H1 (cell line): ENCODE results near the gene KRT9. TPM values are rescaled to one million over a fixed set of nuclear protein-coding genes. Genes with fewer than 3 reads are reported as not detected.
A peak's percentile ranks its signal among the peaks of the same experiment; 100 is the strongest.

Experiments used
- CTCF ChIA-PET: fragments of 300-600 bp; sonication (Branson Sonifier 250); formaldehyde crosslinking; loops from one replicate; lab custom pipeline; 2021; ENCODE audit not compliant: partially characterized antibody; lab: Charles Lee
- POLR2A ChIA-PET: fragments of 300-600 bp; sonication (Branson Sonifier 250); formaldehyde crosslinking; loops from one replicate; lab custom pipeline; 2021; ENCODE audit warnings: inconsistent platforms; ENCODE audit not compliant: partially characterized antibody; lab: Charles Lee
- DNase-seq, 2 experiments: peaks; one replicate each; pipeline versions ENCODE4 v3.0.0 to v3.0.0-alpha.2; 2010 to 2022; ENCODE audit warnings: low spot score in 2 of 2, low read depth in 1 of 2, mixed read lengths in 1 of 2
- FAIRE-seq: peaks from 2 replicates; lab custom pipeline; 2011; peaks lifted over from hg19 to GRCh38; lab: Jason Lieb, UNC
- H2AFZ ChIP-seq: 2 replicates; pipeline ENCODE4 v1.8.1; 2012; ENCODE audit warnings: low read length, inconsistent platforms
- H2AK5ac ChIP-seq: 2 replicates; pipeline ENCODE4 v1.6.1; 2013; ENCODE audit warnings: low read depth, low read length
- H2BK120ac ChIP-seq: replicated peaks from 2 replicates; pipeline ENCODE3; 2013; ENCODE audit warnings: low read depth, low read length, inconsistent platforms
- H2BK12ac ChIP-seq: 2 replicates; pipeline ENCODE4 v1.6.1; 2013; ENCODE audit warnings: low read depth, low read length
- H2BK15ac ChIP-seq: 2 replicates; pipeline ENCODE4 v1.6.1; 2013; ENCODE audit warnings: low read length
- H2BK20ac ChIP-seq: 2 replicates; pipeline ENCODE4 v1.6.1; 2013; ENCODE audit warnings: low read length
- H2BK5ac ChIP-seq: 2 replicates; pipeline ENCODE4 v1.6.1; 2013; ENCODE audit warnings: low read depth, low read length
- H3K14ac ChIP-seq: 2 replicates; pipeline ENCODE4 v1.6.1; 2013; ENCODE audit warnings: inconsistent platforms; ENCODE audit not compliant: insufficient read length
- H3K18ac ChIP-seq: 2 replicates; pipeline ENCODE4 v1.6.1; 2013; ENCODE audit warnings: low read length; ENCODE audit errors: extremely low read depth
- H3K23ac ChIP-seq: 2 replicates; pipeline ENCODE4 v1.6.1; 2013; ENCODE audit warnings: inconsistent platforms; ENCODE audit not compliant: insufficient read length
- H3K23me2 ChIP-seq: 2 replicates; pipeline ENCODE4 v1.6.1; 2013; ENCODE audit warnings: low read depth, low read length
- H3K27ac ChIP-seq: 2 replicates; pipeline ENCODE4 v1.6.1; 2011; ENCODE audit warnings: low read depth, low read length, inconsistent platforms
- H3K27me3 ChIP-seq, 4 experiments: replicated peaks in 1 of 4; 1 replicate in 1 of 4; 2 replicates in 3 of 4; pipeline versions ENCODE4 v1.6.1 to v1.8.1; 2011 to 2013; ENCODE audit warnings: low read length in 3 of 4, mild to moderate bottlenecking in 3 of 4, inconsistent platforms in 2 of 4, mixed read lengths in 2 of 4, moderate library complexity in 1 of 4; ENCODE audit not compliant: control insufficient read depth in 3 of 4, insufficient read depth in 3 of 4; ENCODE audit errors: extremely low read depth in 1 of 4
- H3K36me3 ChIP-seq, 4 experiments: 2 replicates each; pipeline versions ENCODE4 v1.6.1 to v1.8.1; 2011 to 2013; ENCODE audit warnings: mild to moderate bottlenecking in 4 of 4, low read length in 3 of 4, moderate library complexity in 2 of 4, control low read depth in 1 of 4, inconsistent platforms in 1 of 4; ENCODE audit not compliant: insufficient read depth in 4 of 4, control insufficient read depth in 2 of 4
- H3K4ac ChIP-seq: replicated peaks from 2 replicates; pipeline ENCODE3; 2013; ENCODE audit warnings: low read length, low read depth, mixed read lengths, inconsistent platforms; ENCODE audit not compliant: insufficient read length
- H3K4me1 ChIP-seq, 4 experiments: replicated peaks in 1 of 4; 1 replicate in 1 of 4; 2 replicates in 3 of 4; pipeline versions ENCODE4 v1.6.1 to v1.8.1; 2011 to 2013; ENCODE audit warnings: low read length in 3 of 4, inconsistent platforms in 2 of 4, mixed read lengths in 1 of 4; ENCODE audit not compliant: insufficient read depth in 4 of 4, control insufficient read depth in 3 of 4
- H3K4me2 ChIP-seq, 2 experiments: 2 replicates each; pipeline versions ENCODE4 v1.6.1 to v1.8.1; 2011 to 2013; ENCODE audit warnings: low read depth in 2 of 2, low read length in 2 of 2, control low read depth in 1 of 2, inconsistent platforms in 1 of 2, mild to moderate bottlenecking in 1 of 2; ENCODE audit not compliant: insufficient read depth in 1 of 2
- H3K4me3 ChIP-seq, 4 experiments: fragments of 200-600, 300-600 bp in 1 of 4; sonication (generic), shearing (Covaris generic), sonication (Bioruptor Twin) in 1 of 4; 2 replicates each; pipeline versions ENCODE4 v1.5.1 to v1.8.1; 2011 to 2016; ENCODE audit warnings: low read length in 4 of 4, low read depth in 3 of 4, control low read depth in 2 of 4, inconsistent platforms in 2 of 4, mild to moderate bottlenecking in 2 of 4, mixed read lengths in 1 of 4, moderate library complexity in 1 of 4; ENCODE audit not compliant: insufficient read depth in 2 of 4; ENCODE audit errors: extremely low read depth in 1 of 4
- H3K56ac ChIP-seq: replicated peaks from 2 replicates; pipeline ENCODE3; 2013; ENCODE audit warnings: low read depth, mild to moderate bottlenecking, mixed read lengths, low read length, inconsistent platforms; ENCODE audit not compliant: insufficient read length
- H3K79me1 ChIP-seq: 2 replicates; pipeline ENCODE4 v1.6.1; 2013; ENCODE audit warnings: low read depth, low read length, control low read depth
- H3K79me2 ChIP-seq, 2 experiments: 2 replicates each; pipeline versions ENCODE4 v1.6.1 to v1.8.1; 2012 to 2013; ENCODE audit warnings: low read length in 2 of 2, mild to moderate bottlenecking in 2 of 2, inconsistent platforms in 1 of 2; ENCODE audit not compliant: insufficient read depth in 2 of 2, control insufficient read depth in 1 of 2
- H3K9ac ChIP-seq, 4 experiments: replicated peaks in 1 of 4; 1 replicate in 1 of 4; 2 replicates in 3 of 4; pipeline versions ENCODE4 v1.6.1 to v1.8.1; 2011 to 2013; ENCODE audit warnings: low read depth in 3 of 4, low read length in 3 of 4, control low read depth in 2 of 4, mild to moderate bottlenecking in 2 of 4, moderate library complexity in 2 of 4, inconsistent platforms in 1 of 4; ENCODE audit errors: extremely low read depth in 1 of 4
- H3K9me3 ChIP-seq, 2 experiments: 2 replicates each; pipeline versions ENCODE4 v1.6.1 to v1.8.1; 2012 to 2013; ENCODE audit warnings: mild to moderate bottlenecking in 2 of 2, moderate library complexity in 2 of 2, control low read depth in 1 of 2, inconsistent platforms in 1 of 2, low read depth in 1 of 2, low read length in 1 of 2, mixed read lengths in 1 of 2; ENCODE audit not compliant: insufficient read depth in 2 of 2
- H4K20me1 ChIP-seq, 2 experiments: replicated peaks in 1 of 2; 2 replicates each; pipeline versions ENCODE3 to v1.8.1; 2011 to 2013; ENCODE audit warnings: inconsistent platforms in 2 of 2, low read length in 2 of 2, mild to moderate bottlenecking in 1 of 2; ENCODE audit not compliant: insufficient read depth in 2 of 2, control insufficient read depth in 1 of 2
- H4K5ac ChIP-seq: 2 replicates; pipeline ENCODE4 v1.6.1; 2013; ENCODE audit warnings: low read length, low read depth, mixed read lengths, inconsistent platforms; ENCODE audit not compliant: insufficient read length
- H4K8ac ChIP-seq: 2 replicates; pipeline ENCODE4 v1.8.0; 2013; ENCODE audit warnings: mild to moderate bottlenecking, moderate library complexity, low read length, inconsistent platforms; ENCODE audit not compliant: insufficient read depth; ENCODE audit errors: extremely low read depth
- H4K91ac ChIP-seq: replicated peaks from 2 replicates; pipeline ENCODE3; 2013; ENCODE audit warnings: low read length, mixed read lengths, inconsistent platforms; ENCODE audit not compliant: insufficient read length
- JUN ChIP-seq: IDR thresholded peaks from 2 replicates; pipeline ENCODE4 v1.6.1; 2011; ENCODE audit warnings: low read depth, mild to moderate bottlenecking, improper control_type of control experiment, low read length
- POLR2AphosphoS5 ChIP-seq: IDR thresholded peaks from 2 replicates; pipeline ENCODE4 v1.6.1; 2011; ENCODE audit warnings: low read depth, low read length
- RBBP5 ChIP-seq: IDR thresholded peaks from 2 replicates; pipeline ENCODE4 v1.7.1; 2012; ENCODE audit warnings: low read depth, mild to moderate bottlenecking, inconsistent platforms, low read length, moderate library complexity, borderline replicate concordance
- RXRA ChIP-seq: IDR thresholded peaks from 2 replicates; pipeline ENCODE4 v1.6.1; 2011; ENCODE audit warnings: low read depth, mild to moderate bottlenecking, low read length, moderate library complexity; ENCODE audit not compliant: insufficient read depth
- SIRT6 ChIP-seq: IDR thresholded peaks from one replicate; pipeline ENCODE4 v1.7.1; 2012; ENCODE audit warnings: low read length, inconsistent platforms
- SP2 ChIP-seq: IDR thresholded peaks from 2 replicates; pipeline ENCODE4 v1.6.1; 2012; ENCODE audit warnings: mild to moderate bottlenecking, low read length, inconsistent platforms
- SRF ChIP-seq: IDR thresholded peaks from 2 replicates; pipeline ENCODE4 v1.6.1; 2011; ENCODE audit warnings: mild to moderate bottlenecking, low read depth, low read length, moderate library complexity
- WGBS, 2 experiments: shearing (Covaris generic) in 1 of 2; methylation state at CpG; one replicate each; pipeline versions ENCODE4 v1.1.6 to v1.1.7; 2013 to 2015; ENCODE audit warnings: low lambda C conversion rate in 2 of 2, mixed read lengths in 2 of 2, inconsistent platforms in 1 of 2, low coverage in 1 of 2, missing lambda C conversion rate in 1 of 2; ENCODE audit not compliant: insufficient replicate concordance in 2 of 2, insufficient coverage in 1 of 2, insufficient read length in 1 of 2; ENCODE audit errors: extremely low coverage in 1 of 2, missing lambda C conversion rate in 1 of 2; 5-methylcytosine and 5-hydroxymethylcytosine counted together
- polyA plus RNA-seq, 7 experiments: library from polyadenylated mRNA; depleted of rRNA in 3 of 7; stranded (reverse) in 5 of 7; unstranded in 2 of 7; fragments of >200 nt in 5 of 7; fragments of 200-250 nt in 2 of 7; gene quantifications; 1 replicate in 5 of 7; 2 replicates in 1 of 7; 4 replicates in 1 of 7; pipeline versions ENCODE4 v1.2.1 to v1.2.3, GENCODE V29; 2011 to 2013; ENCODE audit warnings: missing spikeins in 2 of 7, mixed read lengths in 2 of 7
- total RNA-seq: library from RNA; stranded (reverse); fragmentation: NEBNext Ultra II Directional; extraction: Animal tissue kit (Norgen Biotek cat#: 25700); gene quantifications from 2 replicates; pipeline ENCODE4 v1.2.1, GENCODE V29; 2021

Gene KRT9
- total and polyA plus RNA-seq, 2 of the 8 experiments (the other 6 are each of a cell fraction or from before 2014, with no cell fraction given): not detected

- FAIRE-seq (no peak), DNase-seq (no peak)
- Histone ChIP-seq H3K4me1 (peaks cover 10 to 23% (median 16%) of the 10 kb centered on the region in 4 experiments), H3K27ac (no peak overlapping the region), H3K27me3 (no peaks in the 10 kb centered on the region; a peak in 1 of 7 replicates), H3K4me2 (no peak overlapping the region), H3K23me2 (no peaks in the 10 kb centered on the region), H2BK12ac (no peak overlapping the region), H3K9me3 (no peaks in the 10 kb centered on the region), H2BK20ac (no peak overlapping the region), H3K4me3 (no peak overlapping the region), H2BK5ac (no peak overlapping the region), H3K56ac (no peak overlapping the region), H3K36me3 (no peaks in the 10 kb centered on the region), H4K20me1 (no peaks in the 10 kb centered on the region), H4K8ac (no peak overlapping the region), H3K79me2 (no peaks in the 10 kb centered on the region), H4K91ac (no peak overlapping the region), H2BK120ac (no peak overlapping the region), H4K5ac (no peak overlapping the region), H3K14ac (no peak overlapping the region), H2AFZ (no peak overlapping the region), H2AK5ac (0 out of 2 replicates have a peak overlapping the region, but pooled peaks have one; percentile 70), H3K79me1 (no peaks in the 10 kb centered on the region), H3K4ac (no peak overlapping the region), H3K23ac (no peak overlapping the region)
- CTCF ChIA-PET: interaction anchor here (0.9 to 5.5 kb wide), 5 partner anchors 11 to 199 kb away, joined by 3 to 48 read pairs (median 3); no protein-coding TSS in a partner anchor
- 94% methylated on average over 8 of the region's 9 CpGs; no CpG with 5 or more reads in 1 of the 2 experiments for WGBS, 2 experiments
- POLR2A ChIA-PET: interaction anchor here (16.2 kb wide), 1 partner anchor 12 kb away, joined by 293 read pairs; the partner anchor contains the start of gene KRT19
- TF ChIP-seq SIRT6 (no peak), SRF (no peak), RXRA (no peak), JUN (no peak), POLR2AphosphoS5 (no peak), RBBP5 (no peak), SP2 (no peak)
- TF ChIP-seq, all 59 proteins: peak for 0
- H2BK15ac ChIP-seq: 0 out of 2 replicates have a peak overlapping the region, but pooled peaks have one; percentile 29
- no peak overlapping the region for H3K9ac ChIP-seq
- no peak overlapping the region for H3K18ac ChIP-seq
Observed at GRCh38 chr17:41537990-41538389, 33.9 kb downstream of the KRT9 start.
